Transverse colon (tissue), 4 donors: Measurements from ENCODE around the gene CMTM1.

ENCODE experiments used
- CTCF ChIP-seq, 5 experiments: fragments of 200-600 bp in 3 of 5; fragments of 450-650 bp in 2 of 5; sonication (generic) in 3 of 5; IDR thresholded peaks; 1 replicate in 2 of 5; 2 replicates in 3 of 5; pipeline ENCODE4 v1.5.1; 2016 to 2017; ENCODE audit warnings: antibody characterized with exemption in 5 of 5, inconsistent platforms in 3 of 5, mild to moderate bottlenecking in 2 of 5, moderate library complexity in 1 of 5
- POLR2AphosphoS5 ChIP-seq, 3 donors: sonication (generic); formaldehyde crosslinking; IDR thresholded peaks; one replicate each; pipeline ENCODE4 v1.6.1; 2016; ENCODE audit warnings: antibody characterized with exemption in 3 of 3

GRCh38 chr16:66517586-66518263, 48.5 kb upstream of the CMTM1 start:
- TF ChIP-seq CTCF (IDR thresholded peaks at IDR 0.05) (no peak), POLR2AphosphoS5 (IDR thresholded peaks at IDR 0.05) (no peak)
